Activated CD4-positive, alpha-beta T cell treated with anti-CD3 and anti-CD28 coated beads for 36 hours (primary cell): ENCODE results near the gene R3HDM2. TPM values are rescaled to one million over a fixed set of nuclear protein-coding genes. Genes with fewer than 3 reads are reported as not detected.
A peak's percentile ranks its signal among the peaks of the same experiment; 100 is the strongest.

Experiments used
- ATAC-seq: fragments of 200-7000 bp; cut with Tn5 transposase; one replicate; pipeline ENCODE4 v1.10.0; 2021; ENCODE audit warnings: mild to moderate bottlenecking, moderate library complexity
- CTCF ChIA-PET: fragments of 350-600 bp; sonication (Branson Sonifier 250); formaldehyde crosslinking; loops from one replicate; lab custom pipeline; 2021; ENCODE audit warnings: antibody characterized with exemption; lab: Charles Lee
- POLR2A ChIA-PET: fragments of 350-600 bp; sonication (Branson Sonifier 250); formaldehyde crosslinking; loops from one replicate; lab custom pipeline; 2021; ENCODE audit warnings: antibody characterized with exemption, inconsistent platforms; lab: Charles Lee
- DNase-seq: peaks from one replicate; pipeline ENCODE4 v3.0.0-alpha.2; 2020
- H3K27ac Mint-ChIP-seq: one replicate; pipeline ENCODE4 v1.8.0; 2021; ENCODE audit warnings: mixed read lengths
- H3K27me3 Mint-ChIP-seq: one replicate; pipeline ENCODE4 v1.8.0; 2021; ENCODE audit warnings: mixed read lengths
- H3K36me3 Mint-ChIP-seq: one replicate; pipeline ENCODE4 v1.8.0; 2021; ENCODE audit warnings: low read depth, mixed read lengths
- H3K4me1 Mint-ChIP-seq: one replicate; pipeline ENCODE4 v1.8.0; 2021; ENCODE audit warnings: mixed read lengths
- H3K4me3 Mint-ChIP-seq: one replicate; pipeline ENCODE4 v1.8.0; 2021; ENCODE audit warnings: mild to moderate bottlenecking, moderate library complexity, mixed read lengths
- H3K9me3 Mint-ChIP-seq: one replicate; pipeline ENCODE4 v1.8.0; 2021; ENCODE audit warnings: low read depth, mixed read lengths
- intact Hi-C, 2 experiments: fragments of 100-400 bp; cut with DNase I in 1 of 2; cut with micrococcal nuclease in 1 of 2; formaldehyde crosslinking; loops; one replicate each; pipeline versions ENCODE4 v1.14.2 to v1.15.1; 2022 to 2024; cut with DNase I, micrococcal nuclease
- total RNA-seq, 2 experiments: library from RNA; stranded (reverse); gene quantifications; one replicate each; pipeline ENCODE4 v1.2.3, GENCODE V29; 2021

Gene R3HDM2
- total RNA-seq, 2 experiments from 2014 or later, result 45.9 to 52.5 TPM

- ChIA-PET POLR2A (no interaction called here), CTCF (interaction anchor here (0.6 to 1.6 kb wide), 7 partner anchors 17 to 397 kb away, joined by 3 to 6 read pairs (median 3); partner anchors contain the start of gene GLI1)
- H3K9me3 Mint-ChIP-seq, result no peaks in the 10 kb centered on the region
- intact Hi-C loops, result no loop called here
- H3K4me3 Mint-ChIP-seq, result no peak overlapping the region
- H3K27ac Mint-ChIP-seq, result no peak overlapping the region
- DNase-seq, result no peak
- peaks cover 21% of the 10 kb centered on the region for H3K4me1 Mint-ChIP-seq
- no peak for ATAC-seq
- H3K27me3 Mint-ChIP-seq, result no peaks in the 10 kb centered on the region
- H3K36me3 Mint-ChIP-seq, result peaks cover 19% of the 10 kb centered on the region
Observed at GRCh38 chr12:57384478-57384877, 46.4 kb downstream of the R3HDM2 start.

- POLR2A ChIA-PET, result no interaction called here
- CTCF ChIA-PET, result interaction anchor here (0.6 kb wide), 1 partner anchor 9 kb away, joined by 3 read pairs; no protein-coding TSS in a partner anchor
- Mint-ChIP-seq H3K9me3 (no peaks in the 10 kb centered on the region), H3K27me3 (no peaks in the 10 kb centered on the region), H3K27ac (no peak overlapping the region), H3K4me1 (peaks cover 16% of the 10 kb centered on the region), H3K36me3 (peaks cover 17% of the 10 kb centered on the region), H3K4me3 (no peak overlapping the region)
- DNase-seq, result no peak
- ATAC-seq, result peak; percentile 39
- intact Hi-C loops, result no loop called here
Observed at GRCh38 chr12:57381693-57382220, 49.1 kb downstream of the R3HDM2 start.

- Mint-ChIP-seq H3K27ac (no peak overlapping the region), H3K9me3 (no peaks in the 10 kb centered on the region), H3K27me3 (no peaks in the 10 kb centered on the region), H3K4me1 (peaks cover 16% of the 10 kb centered on the region), H3K36me3 (peaks cover 16% of the 10 kb centered on the region), H3K4me3 (no peak overlapping the region)
- DNase-seq, result no peak
- intact Hi-C loops, result no loop called here
- POLR2A ChIA-PET, result no interaction called here
- no peak for ATAC-seq
- CTCF ChIA-PET, result interaction anchor here (0.7 to 0.8 kb wide), 2 partner anchors 64 to 91 kb away, joined by 4 to 5 read pairs; no protein-coding TSS in a partner anchor
Observed at GRCh38 chr12:57380300-57380699, 50.5 kb downstream of the R3HDM2 start.

DNA sequence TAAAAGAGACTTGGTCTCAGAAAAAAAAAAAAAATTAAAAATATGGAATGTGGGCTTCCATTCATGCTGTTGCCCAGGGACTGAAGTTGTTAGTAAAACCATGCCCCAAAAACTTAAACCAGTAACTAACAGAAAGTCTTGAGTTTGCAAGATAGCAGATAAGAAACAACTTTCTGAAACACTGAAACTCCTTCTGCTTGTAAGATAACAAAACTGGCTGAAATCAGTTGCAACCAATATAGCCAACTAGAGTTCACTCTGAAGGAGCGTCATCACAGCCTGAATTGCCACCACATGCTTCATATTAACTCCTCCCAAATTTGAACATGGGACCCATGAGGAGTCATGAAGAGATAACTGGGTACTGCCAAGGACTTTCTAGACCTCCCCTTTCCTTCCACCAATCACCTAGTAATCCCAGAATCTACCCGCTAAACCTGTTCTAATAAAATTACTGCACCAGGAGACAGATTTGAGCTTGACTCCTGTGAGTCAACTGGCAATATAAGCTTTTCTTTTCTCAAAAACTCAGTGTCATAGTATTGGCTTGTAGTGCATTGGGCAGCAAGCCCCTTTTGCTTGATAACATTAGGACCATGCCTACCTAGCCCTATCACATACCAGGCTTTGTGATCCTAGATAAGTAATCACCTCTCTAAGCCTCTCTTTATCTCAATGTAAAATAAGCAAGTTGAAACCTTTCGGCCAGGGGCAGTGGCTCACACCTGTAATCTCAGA, 53.6 kb downstream of the R3HDM2 start:
- peak; percentile 33 for ATAC-seq
- CTCF ChIA-PET, result interaction anchor here (0.7 kb wide), 1 partner anchor 12 kb away, joined by 3 read pairs; no protein-coding TSS in a partner anchor
- no peak overlapping the region for H3K4me3 Mint-ChIP-seq

GRCh38 chr12:57372233-57372632, 58.6 kb downstream of the R3HDM2 start:
- peaks cover 6% of the 10 kb centered on the region for H3K4me1 Mint-ChIP-seq
- H3K9me3 Mint-ChIP-seq, result peaks cover 2% of the 10 kb centered on the region
- no peak overlapping the region for H3K4me3 Mint-ChIP-seq
- ATAC-seq (no peak), DNase-seq (no peak)
- ChIA-PET CTCF (interaction anchor here (0.6 to 1.9 kb wide), 3 partner anchors 9 to 17 kb away, joined by 3 to 4 read pairs (median 4); no protein-coding TSS in a partner anchor), POLR2A (no interaction called here)
- intact Hi-C loops, result no loop called here
- no peaks in the 10 kb centered on the region for H3K27me3 Mint-ChIP-seq
- H3K36me3 Mint-ChIP-seq, result peaks cover 16% of the 10 kb centered on the region
- H3K27ac Mint-ChIP-seq, result no peak overlapping the region

More for the DNA sequence above, 53.6 kb downstream of the R3HDM2 start:
- peaks cover 16% of the 10 kb centered on the region for H3K36me3 Mint-ChIP-seq
- H3K27ac Mint-ChIP-seq, result no peak overlapping the region
- no peak for DNase-seq
- no peaks in the 10 kb centered on the region for H3K27me3 Mint-ChIP-seq
- H3K4me1 Mint-ChIP-seq, result peaks cover 16% of the 10 kb centered on the region
- POLR2A ChIA-PET, result interaction anchor here (0.6 to 0.7 kb wide), 3 partner anchors 21 to 366 kb away, joined by 3 read pairs; no protein-coding TSS in a partner anchor
- intact Hi-C loops, result no loop called here
- no peaks in the 10 kb centered on the region for H3K9me3 Mint-ChIP-seq

- intact Hi-C loops, result no loop called here
- no peak overlapping the region for H3K27ac Mint-ChIP-seq
Observed at GRCh38 chr12:57370696-57371095, 60.1 kb downstream of the R3HDM2 start.

GRCh38 chr12:57370072-57370471, 60.8 kb downstream of the R3HDM2 start:
- ATAC-seq (no peak), DNase-seq (no peak)
- Mint-ChIP-seq H3K27me3 (no peaks in the 10 kb centered on the region), H3K27ac (no peak overlapping the region), H3K36me3 (peaks cover 23% of the 10 kb centered on the region), H3K9me3 (peaks cover 6% of the 10 kb centered on the region), H3K4me1 (peaks cover 5% of the 10 kb centered on the region), H3K4me3 (no peak overlapping the region)
- intact Hi-C loops, result no loop called here
- CTCF ChIA-PET, result no interaction called here
- POLR2A ChIA-PET, result no interaction called here

More at GRCh38 chr12:57370696-57371095, 60.1 kb downstream of the R3HDM2 start:
- no peak overlapping the region for H3K4me3 Mint-ChIP-seq
- ChIA-PET CTCF (interaction anchor here (0.8 kb wide), 1 partner anchor 82 kb away, joined by 3 read pairs; no protein-coding TSS in a partner anchor), POLR2A (no interaction called here)
- H3K9me3 Mint-ChIP-seq, result peaks cover 6% of the 10 kb centered on the region
- H3K4me1 Mint-ChIP-seq, result peaks cover 5% of the 10 kb centered on the region
- no peaks in the 10 kb centered on the region for H3K27me3 Mint-ChIP-seq
- DNase-seq, result no peak
- no peak for ATAC-seq
- peaks cover 23% of the 10 kb centered on the region for H3K36me3 Mint-ChIP-seq

- Mint-ChIP-seq H3K27me3 (no peaks in the 10 kb centered on the region), H3K9me3 (peaks cover 6% of the 10 kb centered on the region)
- CTCF ChIA-PET, result interaction anchor here (0.7 to 1.3 kb wide), 3 partner anchors 10 to 83 kb away, joined by 3 to 5 read pairs (median 3); no protein-coding TSS in a partner anchor
Observed at GRCh38 chr12:57369202-57369601, 61.6 kb downstream of the R3HDM2 start.

DNA sequence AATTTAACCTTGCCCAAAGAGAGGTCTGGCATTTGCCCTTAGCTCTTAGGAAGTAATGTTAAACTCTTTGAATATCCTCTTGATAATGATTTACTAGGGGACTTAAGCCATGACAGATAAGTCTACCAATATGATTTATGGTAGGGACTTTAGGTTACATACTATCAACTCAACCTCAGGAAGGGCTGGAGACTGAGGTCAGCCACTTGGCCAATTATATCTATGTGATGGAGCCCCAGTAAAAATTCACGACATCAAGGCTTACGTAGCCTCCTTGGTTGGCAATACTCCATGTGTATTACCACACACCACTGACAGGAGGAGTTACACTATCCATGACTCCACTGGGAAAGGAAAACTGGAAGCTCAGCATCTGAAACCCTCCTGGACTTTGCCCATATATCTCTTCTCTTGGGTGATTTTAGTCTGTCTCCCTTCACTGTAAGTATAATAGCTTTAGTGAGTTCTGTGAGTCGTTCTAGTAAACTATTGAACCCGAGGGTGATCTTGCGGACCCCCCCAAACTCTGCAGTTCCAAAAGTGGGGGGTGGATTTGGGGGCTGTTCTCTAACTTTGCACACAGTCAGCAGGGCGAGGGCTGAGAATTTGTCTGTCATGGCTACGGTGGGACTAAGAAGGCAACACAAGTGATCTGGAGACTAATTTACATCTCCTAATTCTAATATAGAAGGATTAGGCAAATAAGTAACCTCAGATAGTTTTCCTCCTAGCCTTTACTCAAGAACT, 62.3 kb downstream of the R3HDM2 start:
- CTCF ChIA-PET, result interaction anchor here (0.7 to 1.9 kb wide), 5 partner anchors 9 to 87 kb away, joined by 3 to 7 read pairs (median 3); no protein-coding TSS in a partner anchor
- Mint-ChIP-seq H3K27me3 (no peaks in the 10 kb centered on the region), H3K36me3 (peaks cover 23% of the 10 kb centered on the region), H3K27ac (no peak overlapping the region), H3K9me3 (peaks cover 6% of the 10 kb centered on the region), H3K4me1 (peaks cover 5% of the 10 kb centered on the region), H3K4me3 (no peak overlapping the region)
- intact Hi-C loops, result no loop called here
- POLR2A ChIA-PET, result no interaction called here
- DNase-seq, result no peak
- ATAC-seq, result no peak

More at GRCh38 chr12:57369202-57369601, 61.6 kb downstream of the R3HDM2 start:
- intact Hi-C loops, result no loop called here
- Mint-ChIP-seq H3K27ac (no peak overlapping the region), H3K36me3 (peaks cover 23% of the 10 kb centered on the region), H3K4me1 (peaks cover 5% of the 10 kb centered on the region), H3K4me3 (no peak overlapping the region)
- DNase-seq, result no peak
- no peak for ATAC-seq
- POLR2A ChIA-PET, result no interaction called here

GRCh38 chr12:57367121-57367520, 63.7 kb downstream of the R3HDM2 start:
- intact Hi-C loops, result no loop called here
- peaks cover 23% of the 10 kb centered on the region for H3K36me3 Mint-ChIP-seq
- H3K27ac Mint-ChIP-seq, result no peak overlapping the region
- H3K4me1 Mint-ChIP-seq, result peaks cover 5% of the 10 kb centered on the region
- H3K9me3 Mint-ChIP-seq, result peaks cover 6% of the 10 kb centered on the region
- CTCF ChIA-PET, result interaction anchor here (0.6 to 1.9 kb wide), 10 partner anchors 9 to 380 kb away, joined by 3 to 7 read pairs (median 3); no protein-coding TSS in a partner anchor
- no peak for DNase-seq
- POLR2A ChIA-PET, result no interaction called here
- H3K27me3 Mint-ChIP-seq, result no peaks in the 10 kb centered on the region
- ATAC-seq, result no peak
- no peak overlapping the region for H3K4me3 Mint-ChIP-seq

- intact Hi-C loops, result no loop called here
- POLR2A ChIA-PET, result no interaction called here
Observed at GRCh38 chr12:57366315-57366714, 64.5 kb downstream of the R3HDM2 start.

More at GRCh38 chr12:57366315-57366714, 64.5 kb downstream of the R3HDM2 start:
- Mint-ChIP-seq H3K27me3 (no peaks in the 10 kb centered on the region), H3K27ac (no peak overlapping the region), H3K36me3 (peaks cover 22% of the 10 kb centered on the region), H3K4me3 (no peak overlapping the region), H3K4me1 (peaks cover 3% of the 10 kb centered on the region), H3K9me3 (peaks cover 6% of the 10 kb centered on the region)
- ATAC-seq (no peak), DNase-seq (no peak)
- CTCF ChIA-PET, result interaction anchor here (0.6 to 1.9 kb wide), 2 partner anchors 8 to 19 kb away, joined by 6 to 7 read pairs; no protein-coding TSS in a partner anchor
